HepG2 (cell line): ENCODE data around the gene PARVB.

Experiments used
- ATF6 ChIP-seq: sonication (generic); formaldehyde crosslinking; conservative IDR thresholded peaks from 2 replicates; pipeline ENCODE4 v1.4.0; 2020; ENCODE audit warnings: missing genetic modification reagents
- CEBPB ChIP-seq: IDR thresholded peaks from 2 replicates; pipeline ENCODE4 v1.6.1; 2011; ENCODE audit warnings: low read depth, low read length, improper control_type of control experiment, borderline replicate concordance
- CTCF ChIP-seq: sonication (generic); formaldehyde crosslinking; IDR thresholded peaks from 2 replicates; pipeline ENCODE4 v1.5.0; 2020; ENCODE audit warnings: mild to moderate bottlenecking, missing genetic modification reagents, moderate library complexity
- JUNB ChIP-seq: sonication (generic); formaldehyde crosslinking; IDR thresholded peaks from 2 replicates; pipeline ENCODE4 v1.8.0; 2022; ENCODE audit warnings: missing genetic modification reagents, mild to moderate bottlenecking, borderline replicate concordance
- POLR2AphosphoS5 ChIP-seq: IDR thresholded peaks from 2 replicates; pipeline ENCODE4 v1.6.1; 2012; ENCODE audit warnings: low read depth, low read length
- TEF ChIP-seq: sonication (generic); formaldehyde crosslinking; IDR thresholded peaks from 2 replicates; pipeline ENCODE4 v1.5.0; 2020; ENCODE audit warnings: missing genetic modification reagents
- YY1 ChIP-seq: IDR thresholded peaks from 2 replicates; pipeline ENCODE4 v1.6.1; 2011; ENCODE audit warnings: low read length, low read depth, moderate library complexity, mild to moderate bottlenecking; ENCODE audit not compliant: insufficient read depth, insufficient replicate concordance
- ZKSCAN8 ChIP-seq: IDR thresholded peaks from 2 replicates; pipeline ENCODE4 v1.6.1; 2016; ENCODE audit warnings: borderline replicate concordance, missing genetic modification reagents, missing compliant biosample characterization
- ZNF138 ChIP-seq: sonication (generic); formaldehyde crosslinking; IDR thresholded peaks from 2 replicates; pipeline ENCODE4 v1.5.0; 2020; ENCODE audit warnings: mild to moderate bottlenecking, low read depth, missing genetic modification reagents
- ZSCAN30 ChIP-seq: sonication (generic); formaldehyde crosslinking; IDR thresholded peaks from 2 replicates; pipeline ENCODE4 v1.5.0; 2020; ENCODE audit warnings: mild to moderate bottlenecking, missing genetic modification reagents
- TF ChIP-seq, protein P1 (sequence below): sonication (generic); formaldehyde crosslinking; IDR thresholded peaks from 2 replicates; pipeline ENCODE4 v1.5.0; 2020; ENCODE audit warnings: missing genetic modification reagents
- TF ChIP-seq, protein P2 (sequence below): sonication (generic); formaldehyde crosslinking; IDR thresholded peaks from 2 replicates; pipeline ENCODE4 v1.4.0; 2020; ENCODE audit warnings: missing genetic modification reagents
- TF ChIP-seq, protein P3 (sequence below): IDR thresholded peaks from 2 replicates; pipeline ENCODE4 v1.6.1; 2016; ENCODE audit warnings: low read depth, control low read depth
- TF ChIP-seq, protein P4 (sequence below): sonication (generic); formaldehyde crosslinking; IDR thresholded peaks from 2 replicates; pipeline ENCODE4 v1.5.0; 2020; ENCODE audit warnings: mild to moderate bottlenecking, low read depth, missing genetic modification reagents, borderline replicate concordance

GRCh38 chr22:44126807-44127206, 102.7 kb downstream of the PARVB start:
- TF ChIP-seq, protein P1, sequence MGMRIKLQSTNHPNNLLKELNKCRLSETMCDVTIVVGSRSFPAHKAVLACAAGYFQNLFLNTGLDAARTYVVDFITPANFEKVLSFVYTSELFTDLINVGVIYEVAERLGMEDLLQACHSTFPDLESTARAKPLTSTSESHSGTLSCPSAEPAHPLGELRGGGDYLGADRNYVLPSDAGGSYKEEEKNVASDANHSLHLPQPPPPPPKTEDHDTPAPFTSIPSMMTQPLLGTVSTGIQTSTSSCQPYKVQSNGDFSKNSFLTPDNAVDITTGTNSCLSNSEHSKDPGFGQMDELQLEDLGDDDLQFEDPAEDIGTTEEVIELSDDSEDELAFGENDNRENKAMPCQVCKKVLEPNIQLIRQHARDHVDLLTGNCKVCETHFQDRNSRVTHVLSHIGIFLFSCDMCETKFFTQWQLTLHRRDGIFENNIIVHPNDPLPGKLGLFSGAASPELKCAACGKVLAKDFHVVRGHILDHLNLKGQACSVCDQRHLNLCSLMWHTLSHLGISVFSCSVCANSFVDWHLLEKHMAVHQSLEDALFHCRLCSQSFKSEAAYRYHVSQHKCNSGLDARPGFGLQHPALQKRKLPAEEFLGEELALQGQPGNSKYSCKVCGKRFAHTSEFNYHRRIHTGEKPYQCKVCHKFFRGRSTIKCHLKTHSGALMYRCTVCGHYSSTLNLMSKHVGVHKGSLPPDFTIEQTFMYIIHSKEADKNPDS (CRISPR knock-in tag), result no peak
- TF ChIP-seq ATF6 (CRISPR knock-in tag) (no peak), ZNF138 (CRISPR knock-in tag) (no peak), TEF (CRISPR knock-in tag) (no peak), POLR2AphosphoS5 (no peak), ZKSCAN8 (CRISPR knock-in tag) (no peak), YY1 (no peak), JUNB (CRISPR knock-in tag) (no peak), ZSCAN30 (CRISPR knock-in tag) (no peak), CTCF (CRISPR knock-in tag) (no peak), CEBPB (no peak)
- TF ChIP-seq, protein P2, sequence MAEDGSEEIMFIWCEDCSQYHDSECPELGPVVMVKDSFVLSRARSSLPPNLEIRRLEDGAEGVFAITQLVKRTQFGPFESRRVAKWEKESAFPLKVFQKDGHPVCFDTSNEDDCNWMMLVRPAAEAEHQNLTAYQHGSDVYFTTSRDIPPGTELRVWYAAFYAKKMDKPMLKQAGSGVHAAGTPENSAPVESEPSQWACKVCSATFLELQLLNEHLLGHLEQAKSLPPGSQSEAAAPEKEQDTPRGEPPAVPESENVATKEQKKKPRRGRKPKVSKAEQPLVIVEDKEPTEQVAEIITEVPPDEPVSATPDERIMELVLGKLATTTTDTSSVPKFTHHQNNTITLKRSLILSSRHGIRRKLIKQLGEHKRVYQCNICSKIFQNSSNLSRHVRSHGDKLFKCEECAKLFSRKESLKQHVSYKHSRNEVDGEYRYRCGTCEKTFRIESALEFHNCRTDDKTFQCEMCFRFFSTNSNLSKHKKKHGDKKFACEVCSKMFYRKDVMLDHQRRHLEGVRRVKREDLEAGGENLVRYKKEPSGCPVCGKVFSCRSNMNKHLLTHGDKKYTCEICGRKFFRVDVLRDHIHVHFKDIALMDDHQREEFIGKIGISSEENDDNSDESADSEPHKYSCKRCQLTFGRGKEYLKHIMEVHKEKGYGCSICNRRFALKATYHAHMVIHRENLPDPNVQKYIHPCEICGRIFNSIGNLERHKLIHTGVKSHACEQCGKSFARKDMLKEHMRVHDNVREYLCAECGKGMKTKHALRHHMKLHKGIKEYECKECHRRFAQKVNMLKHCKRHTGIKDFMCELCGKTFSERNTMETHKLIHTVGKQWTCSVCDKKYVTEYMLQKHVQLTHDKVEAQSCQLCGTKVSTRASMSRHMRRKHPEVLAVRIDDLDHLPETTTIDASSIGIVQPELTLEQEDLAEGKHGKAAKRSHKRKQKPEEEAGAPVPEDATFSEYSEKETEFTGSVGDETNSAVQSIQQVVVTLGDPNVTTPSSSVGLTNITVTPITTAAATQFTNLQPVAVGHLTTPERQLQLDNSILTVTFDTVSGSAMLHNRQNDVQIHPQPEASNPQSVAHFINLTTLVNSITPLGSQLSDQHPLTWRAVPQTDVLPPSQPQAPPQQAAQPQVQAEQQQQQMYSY, result no peak
- TF ChIP-seq, protein P3, sequence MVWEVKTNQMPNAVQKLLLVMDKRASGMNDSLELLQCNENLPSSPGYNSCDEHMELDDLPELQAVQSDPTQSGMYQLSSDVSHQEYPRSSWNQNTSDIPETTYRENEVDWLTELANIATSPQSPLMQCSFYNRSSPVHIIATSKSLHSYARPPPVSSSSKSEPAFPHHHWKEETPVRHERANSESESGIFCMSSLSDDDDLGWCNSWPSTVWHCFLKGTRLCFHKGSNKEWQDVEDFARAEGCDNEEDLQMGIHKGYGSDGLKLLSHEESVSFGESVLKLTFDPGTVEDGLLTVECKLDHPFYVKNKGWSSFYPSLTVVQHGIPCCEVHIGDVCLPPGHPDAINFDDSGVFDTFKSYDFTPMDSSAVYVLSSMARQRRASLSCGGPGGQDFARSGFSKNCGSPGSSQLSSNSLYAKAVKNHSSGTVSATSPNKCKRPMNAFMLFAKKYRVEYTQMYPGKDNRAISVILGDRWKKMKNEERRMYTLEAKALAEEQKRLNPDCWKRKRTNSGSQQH, result no peak
- TF ChIP-seq, protein P4, sequence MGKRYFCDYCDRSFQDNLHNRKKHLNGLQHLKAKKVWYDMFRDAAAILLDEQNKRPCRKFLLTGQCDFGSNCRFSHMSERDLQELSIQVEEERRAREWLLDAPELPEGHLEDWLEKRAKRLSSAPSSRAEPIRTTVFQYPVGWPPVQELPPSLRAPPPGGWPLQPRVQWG, result no peak
